Pericardium fibroblast (primary cell): ENCODE data around the gene SYTL1. TPM values are rescaled to one million over a fixed set of nuclear protein-coding genes. Genes with fewer than 3 reads are reported as not detected.

Experiments used
- total RNA-seq: library from RNA; depleted of rRNA; stranded (reverse); fragments of >200 nt; gene quantifications from 2 replicates; pipeline ENCODE4 v1.2.3, GENCODE V29; 2015

The SYTL1 gene, protein sequence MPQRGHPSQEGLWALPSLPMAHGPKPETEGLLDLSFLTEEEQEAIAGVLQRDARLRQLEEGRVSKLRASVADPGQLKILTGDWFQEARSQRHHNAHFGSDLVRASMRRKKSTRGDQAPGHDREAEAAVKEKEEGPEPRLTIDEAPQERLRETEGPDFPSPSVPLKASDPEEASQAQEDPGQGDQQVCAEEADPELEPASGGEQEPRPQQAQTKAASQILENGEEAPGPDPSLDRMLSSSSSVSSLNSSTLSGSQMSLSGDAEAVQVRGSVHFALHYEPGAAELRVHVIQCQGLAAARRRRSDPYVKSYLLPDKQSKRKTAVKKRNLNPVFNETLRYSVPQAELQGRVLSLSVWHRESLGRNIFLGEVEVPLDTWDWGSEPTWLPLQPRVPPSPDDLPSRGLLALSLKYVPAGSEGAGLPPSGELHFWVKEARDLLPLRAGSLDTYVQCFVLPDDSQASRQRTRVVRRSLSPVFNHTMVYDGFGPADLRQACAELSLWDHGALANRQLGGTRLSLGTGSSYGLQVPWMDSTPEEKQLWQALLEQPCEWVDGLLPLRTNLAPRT
- total RNA-seq: 0.34 and 1.3 TPM in 2 replicates

DNA sequence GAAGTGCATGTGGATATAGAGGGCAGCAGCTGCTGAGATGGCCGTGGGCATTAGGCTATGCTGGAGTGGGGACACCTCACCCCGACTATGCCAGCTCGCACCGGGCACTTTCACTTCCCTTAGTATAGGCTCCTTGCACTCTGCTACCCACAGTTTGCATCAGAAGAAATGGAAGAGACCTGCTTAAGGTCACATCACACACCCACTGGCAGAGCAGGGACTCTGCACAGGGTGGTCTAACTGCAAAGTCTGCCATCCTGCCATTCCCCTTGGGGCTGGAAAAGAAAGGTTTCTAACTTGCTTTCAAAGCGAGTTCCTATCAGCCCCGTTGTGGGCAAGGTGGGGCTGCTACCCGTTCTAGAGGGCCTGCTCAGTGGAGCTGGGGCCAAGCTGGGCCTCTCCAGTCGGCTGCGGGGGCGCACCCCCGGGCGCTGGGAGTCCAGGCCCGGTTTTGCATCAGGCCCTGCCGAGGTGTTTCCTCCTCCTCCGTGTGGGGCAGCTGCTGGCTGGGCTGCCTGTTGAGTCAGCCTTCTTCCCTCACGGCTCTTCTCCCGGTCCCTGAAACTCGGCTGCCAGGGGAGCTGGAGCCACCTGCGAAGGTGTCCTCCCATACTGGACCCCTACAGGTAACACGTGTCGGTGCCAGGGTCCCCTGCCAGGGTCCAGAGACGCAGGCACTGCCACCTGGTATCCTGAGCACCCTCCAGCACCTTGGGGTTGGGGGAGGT, at the start of gene SYTL1:
Gene SYTL1, plus strand, starts transcription at position 498 of the 728 bp plus-strand sequence. CDS start 3,313 bp downstream, outside the sequence.

DNA sequence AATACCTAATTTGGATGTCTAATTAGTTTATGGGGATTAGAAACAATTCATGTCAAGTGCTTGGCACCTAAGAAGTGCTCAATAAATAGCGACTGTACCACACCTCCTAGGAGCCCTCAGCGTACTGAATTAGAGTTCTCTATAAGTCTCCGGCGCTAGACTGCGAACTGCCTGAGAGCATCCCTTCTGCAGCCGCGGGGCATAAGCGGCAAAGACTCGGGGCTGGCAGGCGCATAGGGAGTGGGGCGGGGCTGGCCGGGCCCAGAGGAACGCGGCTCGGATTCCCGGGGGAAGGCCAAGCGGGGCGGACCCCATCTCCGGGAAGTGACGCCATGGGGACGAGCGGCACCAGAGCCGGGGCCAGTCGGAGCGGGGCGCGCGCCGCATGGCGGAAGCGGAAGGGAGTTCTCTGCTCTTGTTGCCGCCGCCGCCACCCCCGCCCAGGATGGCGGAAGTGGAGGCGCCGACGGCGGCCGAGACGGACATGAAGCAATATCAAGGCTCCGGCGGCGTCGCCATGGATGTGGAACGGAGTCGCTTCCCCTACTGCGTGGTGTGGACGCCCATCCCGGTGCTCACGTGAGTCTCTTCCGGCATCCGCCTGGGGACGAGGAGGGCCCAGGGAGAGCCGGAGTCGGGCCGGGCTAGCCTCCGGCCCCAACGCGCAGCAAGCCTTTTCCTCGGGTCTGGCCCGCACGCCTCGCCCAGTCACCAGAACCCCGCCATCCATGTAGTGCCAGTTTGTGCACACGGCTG, 19.8 kb upstream of the SYTL1 start, which contains the start of gene TMEM222:
Gene TMEM222, plus strand, starts transcription at position 351 of the 756 bp plus-strand sequence. Its CDS starts 35 bp downstream, at position 386.

DNA sequence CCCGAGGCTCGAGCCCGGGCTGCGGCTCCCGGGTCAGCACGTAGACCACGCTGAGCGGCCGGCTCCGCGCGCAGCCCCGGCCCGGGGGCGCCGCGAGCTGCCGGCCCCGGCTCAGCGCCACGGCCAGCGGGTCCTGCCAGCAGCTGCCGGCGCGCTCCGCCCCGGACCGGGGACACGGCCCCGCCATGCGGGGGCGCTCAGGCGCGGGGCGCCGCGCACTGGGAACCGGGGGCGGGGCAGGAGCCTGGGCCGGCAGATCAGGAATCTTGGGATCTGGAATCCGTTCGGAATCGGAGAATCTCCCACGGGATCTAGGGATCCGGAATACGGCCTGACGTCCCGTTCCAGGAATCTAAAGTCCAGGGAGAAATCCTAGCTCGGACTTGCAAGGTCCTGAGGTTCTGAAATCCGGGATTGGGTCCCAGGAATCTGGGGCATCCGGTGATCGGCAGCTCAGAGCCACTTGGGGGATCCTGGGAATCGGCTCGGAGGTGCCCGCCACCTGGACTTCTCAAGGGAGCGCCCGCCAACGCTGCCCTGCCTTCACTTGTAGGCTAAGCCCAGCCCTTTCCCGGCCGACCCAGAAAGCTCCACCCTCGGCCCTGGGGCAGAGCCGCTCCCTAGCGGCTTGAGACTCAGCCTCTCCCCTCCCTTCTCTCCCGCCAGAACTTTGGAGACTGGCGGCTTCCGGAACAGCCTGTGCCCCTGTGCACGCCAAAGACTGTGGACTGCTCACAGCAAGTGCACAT, 24.8 kb downstream of the SYTL1 start, which contains the start of gene MAP3K6:
Gene MAP3K6, minus strand, starts transcription at position 551 of the 749 bp plus-strand sequence. Its CDS starts 364 bp downstream, at position 187.

DNA sequence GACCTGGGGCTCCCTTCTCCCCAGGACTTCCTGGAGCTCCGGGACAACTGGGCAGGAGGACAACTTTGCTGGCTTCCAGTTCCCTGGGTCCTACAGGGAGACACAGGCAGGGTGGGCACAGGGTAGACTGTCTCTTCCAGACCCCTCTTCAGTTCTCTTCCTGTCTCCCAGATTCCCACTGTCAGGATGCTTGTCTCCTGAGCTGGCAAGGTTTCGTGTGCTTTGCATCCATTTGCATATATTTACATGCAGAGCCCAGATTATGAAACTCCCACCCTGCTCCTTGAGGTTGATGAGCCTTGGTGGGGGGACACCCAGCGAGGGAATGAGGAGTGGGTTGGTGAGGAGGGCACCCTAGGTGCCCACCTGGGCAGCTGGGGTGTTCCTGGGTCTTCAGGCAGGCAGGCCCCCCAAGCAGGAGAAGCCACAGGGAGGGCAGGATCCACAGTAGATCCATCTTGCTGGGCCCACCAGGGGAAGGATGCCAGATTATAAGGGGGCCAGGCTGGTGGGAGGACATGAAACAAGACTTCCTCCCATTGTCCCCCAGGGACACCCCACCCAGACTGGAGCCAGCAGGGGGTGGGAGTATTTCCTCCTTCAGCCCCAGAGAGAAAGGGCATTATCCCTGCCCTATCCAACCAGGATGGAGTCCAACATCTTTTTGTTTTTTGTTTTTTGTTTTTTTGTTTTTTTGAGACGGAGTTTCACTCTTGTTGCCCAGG, 32.7 kb downstream of the SYTL1 start, which contains the start of gene FCN3:
Gene FCN3, minus strand, starts transcription at position 463 of the 725 bp plus-strand sequence. Its CDS starts 6 bp downstream, at position 457.

DNA sequence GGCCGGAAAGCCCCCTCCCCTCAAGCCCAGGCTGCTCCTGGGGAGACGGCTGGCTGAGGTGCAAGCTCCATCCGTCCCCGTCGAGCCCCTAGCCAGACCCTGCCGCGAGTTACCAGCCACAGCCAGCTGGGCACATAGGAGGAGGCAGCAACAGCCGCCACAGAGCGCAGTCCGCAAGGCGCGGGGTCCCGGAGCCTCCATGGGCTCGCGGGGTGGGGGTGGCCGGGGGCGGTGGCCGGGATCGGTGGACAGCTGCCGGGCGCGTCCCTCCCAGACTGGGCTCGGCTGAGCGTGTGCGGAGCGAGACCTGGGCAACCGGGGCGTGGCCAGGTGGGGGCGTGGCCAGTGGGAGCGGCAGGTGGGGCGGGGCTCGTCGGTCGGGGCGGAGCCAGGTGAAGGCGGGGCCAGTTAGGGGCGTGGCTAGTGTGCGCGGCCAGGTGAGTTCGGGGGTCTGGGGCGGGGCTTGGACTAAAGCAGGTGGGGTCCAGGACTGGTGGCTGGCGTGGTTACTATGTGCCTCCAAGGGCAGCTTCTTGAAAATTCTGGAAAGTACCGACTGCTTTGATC, 41.3 kb downstream of the SYTL1 start, which contains the start of gene CD164L2:
Gene CD164L2, minus strand, starts transcription at position 295 of the 567 bp plus-strand sequence. Its CDS starts 94 bp downstream, at position 201.

DNA sequence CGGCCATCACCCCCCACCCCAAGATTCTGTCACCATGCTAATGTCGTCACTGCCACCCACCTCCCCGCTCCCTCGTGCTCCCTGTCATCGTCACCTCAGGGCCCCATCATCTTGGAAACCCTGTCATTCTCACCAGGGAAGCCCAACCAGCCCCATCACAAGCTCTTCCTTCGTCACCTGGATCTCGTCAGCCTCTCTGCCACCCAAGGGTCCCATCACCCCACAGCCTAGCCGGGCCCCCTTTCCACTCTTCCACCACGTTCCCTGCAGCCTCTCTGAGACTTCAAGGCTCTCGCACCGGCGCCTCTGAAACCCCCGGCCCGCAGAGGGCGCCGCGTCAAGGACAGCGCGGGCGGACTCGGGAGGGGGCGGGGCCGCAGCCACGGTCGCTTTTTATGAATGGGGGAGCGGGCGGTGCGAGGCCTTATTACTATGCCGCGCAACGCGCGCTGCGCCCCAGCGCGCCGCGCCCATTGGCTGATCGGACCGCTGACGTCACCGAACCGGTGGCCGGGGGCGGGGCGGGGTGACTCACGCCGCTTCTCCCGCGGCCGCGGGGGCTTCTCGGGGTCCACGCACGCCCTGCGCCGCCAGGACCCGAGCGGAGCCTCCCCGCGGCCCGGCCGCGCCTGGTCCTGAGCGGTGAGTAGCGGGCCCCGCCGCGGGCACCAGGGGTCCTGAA, 50.4 kb downstream of the SYTL1 start, which contains the start of gene GPR3:
Gene GPR3, plus strand, starts transcription at position 527 of the 682 bp plus-strand sequence. CDS start 1,177 bp downstream, outside the sequence.

Other genes with a start within 250 kb of the SYTL1 start
- gene SLC9A1, start 186.9 kb upstream of the SYTL1 start, total RNA-seq: 12.7 and 15.7 TPM in 2 replicates
- gene WDTC1, start 107.4 kb upstream of the SYTL1 start, total RNA-seq: 21.5 and 30.3 TPM in 2 replicates
- 28.4 and 30.9 TPM in 2 replicates for gene TMEM222, start 19.9 kb upstream of the SYTL1 start, total RNA-seq
- 29.6 and 33.1 TPM in 2 replicates for gene MAP3K6, start 24.9 kb downstream of the SYTL1 start, total RNA-seq
- gene FCN3, start 32.8 kb downstream of the SYTL1 start, total RNA-seq: 0.12 TPM in 1 of 2 replicates, not detected in the other
- not detected in 2 replicates for gene CD164L2, start 41.3 kb downstream of the SYTL1 start, total RNA-seq
- 0.35 and 1.3 TPM in 2 replicates for gene GPR3, start 50.6 kb downstream of the SYTL1 start, total RNA-seq
- gene WASF2, start 148.1 kb downstream of the SYTL1 start, total RNA-seq: 32.1 and 38.0 TPM in 2 replicates